DMS53 (cell line): ENCODE results near the gene ERCC2.

Source experiments
- DNase-seq: peaks from one replicate; lab custom pipeline; 2025; lab: John Stamatoyannopoulos, UW

Gene ERCC2

GRCh38 chr19:45303269-45304060 is 66.9 kb downstream of the ERCC2 start:
- no peak for DNase-seq

GRCh38 chr19:45302416-45302815 is 68.0 kb downstream of the ERCC2 start:
- no peak for DNase-seq
